ENCODE results near the gene TWIST1. TPM values are rescaled to one million over a fixed set of nuclear protein-coding genes. Genes with fewer than 3 reads are reported as not detected.

TWIST1 gene
- total RNA-seq, 1 donor from 2014 or later = 53.4 TPM

- Mint-ChIP-seq H3K27me3 (ENCODE audit: unreplicated experiment) (no peaks in the 10 kb centered on the region), H3K4me1 (ENCODE audit: unreplicated experiment) (peaks cover 66% of the 10 kb centered on the region), H3K9me3 (ENCODE audit: unreplicated experiment) (no peaks in the 10 kb centered on the region), H3K27ac (ENCODE audit: unreplicated experiment) (peak overlapping the region; percentile 99), H3K36me3 (ENCODE audit: unreplicated experiment) (peaks cover 2% of the 10 kb centered on the region), H3K4me3 (ENCODE audit: unreplicated experiment) (peak overlapping the region; percentile 78)
- no peak for TF ChIP-seq CTCF (IDR thresholded peaks at IDR 0.05)
- DNase-seq (ENCODE audit: extremely low spot score, unreplicated experiment) = no peak
Measured at GRCh38 chr7:19107081-19107355, 10.4 kb downstream of the TWIST1 start.

- Mint-ChIP-seq H3K9me3 (ENCODE audit: unreplicated experiment) (no peaks in the 10 kb centered on the region), H3K4me3 (ENCODE audit: unreplicated experiment) (peak overlapping the region; percentile 78), H3K4me1 (ENCODE audit: unreplicated experiment) (peaks cover 65% of the 10 kb centered on the region), H3K27ac (ENCODE audit: unreplicated experiment) (peak overlapping the region; percentile 99), H3K36me3 (ENCODE audit: unreplicated experiment) (peaks cover 2% of the 10 kb centered on the region), H3K27me3 (ENCODE audit: unreplicated experiment) (no peaks in the 10 kb centered on the region)
- no peak for TF ChIP-seq CTCF (IDR thresholded peaks at IDR 0.05)
- DNase-seq (ENCODE audit: extremely low spot score, unreplicated experiment) = no peak
Measured at GRCh38 chr7:19106241-19107080, 11.0 kb downstream of the TWIST1 start.

- Mint-ChIP-seq H3K27me3 (ENCODE audit: unreplicated experiment) (no peaks in the 10 kb centered on the region), H3K36me3 (ENCODE audit: unreplicated experiment) (no peaks in the 10 kb centered on the region), H3K4me3 (ENCODE audit: unreplicated experiment) (peak overlapping the region; percentile 78), H3K4me1 (ENCODE audit: unreplicated experiment) (peaks cover 61% of the 10 kb centered on the region), H3K9me3 (ENCODE audit: unreplicated experiment) (no peaks in the 10 kb centered on the region), H3K27ac (ENCODE audit: unreplicated experiment) (peak overlapping the region; percentile 99)
- no peak for DNase-seq (ENCODE audit: extremely low spot score, unreplicated experiment)
- TF ChIP-seq CTCF (IDR thresholded peaks at IDR 0.05) = no peak
Measured at GRCh38 chr7:19105546-19105945, 11.9 kb downstream of the TWIST1 start.

- no peak overlapping the region for H3K27ac Mint-ChIP-seq (ENCODE audit: unreplicated experiment)
- DNase-seq (ENCODE audit: extremely low spot score, unreplicated experiment) = no peak
- TF ChIP-seq CTCF (IDR thresholded peaks at IDR 0.05) = no peak
- no peaks in the 10 kb centered on the region for H3K36me3 Mint-ChIP-seq (ENCODE audit: unreplicated experiment)
- peaks cover 54% of the 10 kb centered on the region for H3K4me1 Mint-ChIP-seq (ENCODE audit: unreplicated experiment)
- H3K9me3 Mint-ChIP-seq (ENCODE audit: unreplicated experiment) = no peaks in the 10 kb centered on the region
- H3K27me3 Mint-ChIP-seq (ENCODE audit: unreplicated experiment) = no peaks in the 10 kb centered on the region
- H3K4me3 Mint-ChIP-seq (ENCODE audit: unreplicated experiment) = peak overlapping the region; percentile 7
Measured at GRCh38 chr7:19104811-19105210, 12.6 kb downstream of the TWIST1 start.

- H3K4me1 Mint-ChIP-seq (ENCODE audit: unreplicated experiment) = peaks cover 41% of the 10 kb centered on the region
- TF ChIP-seq CTCF (IDR thresholded peaks at IDR 0.05) = no peak
- no peak overlapping the region for H3K27ac Mint-ChIP-seq (ENCODE audit: unreplicated experiment)
- no peaks in the 10 kb centered on the region for H3K9me3 Mint-ChIP-seq (ENCODE audit: unreplicated experiment)
- H3K27me3 Mint-ChIP-seq (ENCODE audit: unreplicated experiment) = no peaks in the 10 kb centered on the region
- no peak for DNase-seq (ENCODE audit: extremely low spot score, unreplicated experiment)
- H3K36me3 Mint-ChIP-seq (ENCODE audit: unreplicated experiment) = peaks cover 3% of the 10 kb centered on the region
- H3K4me3 Mint-ChIP-seq (ENCODE audit: unreplicated experiment) = no peak overlapping the region
Measured at GRCh38 chr7:19102884-19103283, 14.6 kb downstream of the TWIST1 start.

Measured in osteocyte (in vitro differentiated cells).